Testis (tissue), 3 donors: Measurements from ENCODE around the gene SLC16A3. TPM values are rescaled to one million over a fixed set of nuclear protein-coding genes. Genes with fewer than 3 reads are reported as not detected.

Experiments
- DNase-seq: peaks from one replicate; pipeline ENCODE4 v3.0.0-alpha.2; 2019
- H3K27ac ChIP-seq, 2 donors: fragments of 200-600 bp; sonication (generic); one replicate each; pipeline ENCODE4 v1.5.1; 2019
- H3K27me3 ChIP-seq: fragments of 200-600 bp; sonication (generic); one replicate; pipeline ENCODE4 v1.5.1; 2019
- H3K36me3 ChIP-seq: fragments of 200-600 bp; sonication (generic); one replicate; pipeline ENCODE4 v1.5.1; 2017; ENCODE audit warnings: low read depth; ENCODE audit errors: missing control alignments
- H3K4me1 ChIP-seq: fragments of 200-600 bp; sonication (generic); one replicate; pipeline ENCODE4 v1.5.1; 2019
- H3K4me3 ChIP-seq, 2 donors: fragments of 200-600 bp; sonication (generic); one replicate each; pipeline ENCODE4 v1.5.1; 2017 to 2019
- H3K9me3 ChIP-seq: fragments of 200-600 bp; sonication (generic); one replicate; pipeline ENCODE4 v1.5.1; 2017
- CTCF ChIP-seq, 3 experiments: fragments of 450-650 bp in 2 of 3; fragments of 200-600 bp in 1 of 3; sonication (generic) in 1 of 3; IDR thresholded peaks; one replicate each; pipeline ENCODE4 v1.5.1; 2016 to 2019; ENCODE audit warnings: antibody characterized with exemption in 3 of 3, mild to moderate bottlenecking in 2 of 3, moderate library complexity in 1 of 3
- POLR2A ChIP-seq: fragments of 450-650 bp; IDR thresholded peaks from one replicate; pipeline ENCODE4 v1.6.1; 2017; ENCODE audit warnings: antibody characterized with exemption, mild to moderate bottlenecking, moderate library complexity
- WGBS, 2 donors: methylation state at CpG; one replicate each; pipeline ENCODE4 v1.1.5; 2018; 5-methylcytosine and 5-hydroxymethylcytosine counted together
- intact Hi-C: fragments of 100-400 bp; cut with DNase I; formaldehyde crosslinking; loops from one replicate; pipeline ENCODE4 v1.15.1; 2023; ENCODE audit warnings: low total_unique reads
- polyA plus RNA-seq: library from polyadenylated mRNA; stranded (reverse); fragments of 350-450 nt; fragmentation: Illumina TruSeq; extraction: RNeasy Lipid Tissue Mini Kit (QIAGEN cat#74804); gene quantifications from one replicate; pipeline ENCODE4 v1.2.3, GENCODE V29; 2014; ENCODE audit warnings: low read depth, low replicate concordance; ENCODE audit not compliant: insufficient read depth
- total RNA-seq, 2 donors: library from RNA; depleted of rRNA; stranded (reverse); fragments of >200 nt; gene quantifications; one replicate each; pipeline ENCODE4 v1.2.3, GENCODE V29; 2016

Gene SLC16A3
- total and polyA plus RNA-seq, 3 donors from 2014 or later = 67.7 to 71.4 (median 70.6) TPM

- Histone ChIP-seq H3K36me3 (no peaks in the 10 kb centered on the region), H3K9me3 (no peaks in the 10 kb centered on the region), H3K4me1 (peaks cover 26% of the 10 kb centered on the region), H3K27me3 (no peaks in the 10 kb centered on the region), H3K4me3 (peak within 1 kb of the TSS; percentile 88 to 96), H3K27ac (peak within 1 kb of the TSS; percentile 82 to 89)
- WGBS, 2 donors = 0 to 1% methylated on average over 25 to 38 of the region's 116 CpGs
- intact Hi-C loops = no loop called here
- peak in 1 of 3 experiments; percentile 18 for TF ChIP-seq CTCF (IDR thresholded peaks at IDR 0.05)
- no peak for TF ChIP-seq POLR2A
- DNase-seq = peak; percentile 81
Measured at GRCh38 chr17:82212331-82213250, 16.3 kb upstream of the SLC16A3 start, which contains the start of gene CCDC57. Gene CCDC57, minus strand, starts transcription at chr17:82212842. Its CDS starts 10,898 bp downstream, at chr17:82201944.

- DNase-seq = peak; percentile 80
- H3K9me3 ChIP-seq = no peaks in the 10 kb centered on the region
- WGBS, 2 donors = 4 to 8% methylated on average over 16 to 30 of the region's 37 CpGs
Measured at GRCh38 chr17:82213251-82214011, 15.4 kb upstream of the SLC16A3 start.

GRCh38 chr17:82214012-82214628 is 14.7 kb upstream of the SLC16A3 start:
- no peak overlapping the region for H3K27ac ChIP-seq
- intact Hi-C loops = no loop called here
- no peaks in the 10 kb centered on the region for H3K9me3 ChIP-seq
- no peaks in the 10 kb centered on the region for H3K27me3 ChIP-seq
- no peak for TF ChIP-seq POLR2A
- no peak for TF ChIP-seq CTCF (IDR thresholded peaks at IDR 0.05)
- peaks cover 26% of the 10 kb centered on the region for H3K4me1 ChIP-seq
- H3K4me3 ChIP-seq = no peak overlapping the region
- no peak for DNase-seq
- 82 to 100% methylated on average over 1 to 11 of the region's 11 CpGs for WGBS, 2 donors
- H3K36me3 ChIP-seq = no peaks in the 10 kb centered on the region

More at GRCh38 chr17:82213251-82214011, 15.4 kb upstream of the SLC16A3 start:
- Histone ChIP-seq H3K36me3 (no peaks in the 10 kb centered on the region), H3K27me3 (no peaks in the 10 kb centered on the region), H3K27ac (peak overlapping the region; percentile 82 to 89), H3K4me3 (peak overlapping the region; percentile 88 to 96), H3K4me1 (peaks cover 26% of the 10 kb centered on the region)
- intact Hi-C loops = no loop called here
- TF ChIP-seq CTCF (IDR thresholded peaks at IDR 0.05) = no peak
- TF ChIP-seq POLR2A = no peak

GRCh38 chr17:82215095-82215971 is 13.5 kb upstream of the SLC16A3 start:
- Histone ChIP-seq H3K27me3 (no peaks in the 10 kb centered on the region), H3K36me3 (no peaks in the 10 kb centered on the region), H3K4me3 (no peak overlapping the region), H3K4me1 (peaks cover 26% of the 10 kb centered on the region), H3K27ac (peak overlapping the region in 1 of 2 donors; percentile 58), H3K9me3 (no peaks in the 10 kb centered on the region)
- no peak for TF ChIP-seq CTCF (IDR thresholded peaks at IDR 0.05)
- no peak for TF ChIP-seq POLR2A
- 79 to 84% methylated on average over 15 to 25 of the region's 25 CpGs for WGBS, 2 donors
- no peak for DNase-seq
- intact Hi-C loops = no loop called here
